ENCODE results near the gene REST.

- no peak for TF ChIP-seq TAF1 (IDR thresholded peaks at IDR 0.05; ENCODE audit: low read depth)
- no peak for TF ChIP-seq CEBPB (IDR thresholded peaks at IDR 0.05)
- TF ChIP-seq EGR1 (IDR thresholded peaks at IDR 0.05): no peak
- no peak for TF ChIP-seq REST (IDR thresholded peaks at IDR 0.05; ENCODE audit: low read depth)
- TF ChIP-seq TEAD4 (IDR thresholded peaks at IDR 0.05): no peak
- TF ChIP-seq RAD21 (IDR thresholded peaks at IDR 0.05; ENCODE audit: low read depth): no peak
- no peak for TF ChIP-seq YY1 (IDR thresholded peaks at IDR 0.05; ENCODE audit: low read depth)
- TF ChIP-seq EP300 (IDR thresholded peaks at IDR 0.05; ENCODE audit: borderline replicate concordance): no peak
- TF ChIP-seq, protein P1, sequence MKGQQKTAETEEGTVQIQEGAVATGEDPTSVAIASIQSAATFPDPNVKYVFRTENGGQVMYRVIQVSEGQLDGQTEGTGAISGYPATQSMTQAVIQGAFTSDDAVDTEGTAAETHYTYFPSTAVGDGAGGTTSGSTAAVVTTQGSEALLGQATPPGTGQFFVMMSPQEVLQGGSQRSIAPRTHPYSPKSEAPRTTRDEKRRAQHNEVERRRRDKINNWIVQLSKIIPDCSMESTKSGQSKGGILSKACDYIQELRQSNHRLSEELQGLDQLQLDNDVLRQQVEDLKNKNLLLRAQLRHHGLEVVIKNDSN (IDR thresholded peaks at IDR 0.05): no peak
Observed at GRCh38 chr4:56999751-57000150, 92.1 kb downstream of the REST start.
